Testis (tissue), 3 donors: ENCODE data around the gene ALK. TPM values are rescaled to one million over a fixed set of nuclear protein-coding genes. Genes with fewer than 3 reads are reported as not detected.

ENCODE experiments used
- DNase-seq: peaks from one replicate; pipeline ENCODE4 v3.0.0-alpha.2; 2019
- H3K27ac ChIP-seq, 2 donors: fragments of 200-600 bp; sonication (generic); one replicate each; pipeline ENCODE4 v1.5.1; 2019
- H3K27me3 ChIP-seq: fragments of 200-600 bp; sonication (generic); one replicate; pipeline ENCODE4 v1.5.1; 2019
- H3K36me3 ChIP-seq: fragments of 200-600 bp; sonication (generic); one replicate; pipeline ENCODE4 v1.5.1; 2017; ENCODE audit warnings: low read depth; ENCODE audit errors: missing control alignments
- H3K4me1 ChIP-seq: fragments of 200-600 bp; sonication (generic); one replicate; pipeline ENCODE4 v1.5.1; 2019
- H3K4me3 ChIP-seq, 2 donors: fragments of 200-600 bp; sonication (generic); one replicate each; pipeline ENCODE4 v1.5.1; 2017 to 2019
- H3K9me3 ChIP-seq: fragments of 200-600 bp; sonication (generic); one replicate; pipeline ENCODE4 v1.5.1; 2017
- POLR2A ChIP-seq: fragments of 450-650 bp; IDR thresholded peaks from one replicate; pipeline ENCODE4 v1.6.1; 2017; ENCODE audit warnings: antibody characterized with exemption, mild to moderate bottlenecking, moderate library complexity
- WGBS, 2 donors: methylation state at CpG; one replicate each; pipeline ENCODE4 v1.1.5; 2018; 5-methylcytosine and 5-hydroxymethylcytosine counted together
- intact Hi-C: fragments of 100-400 bp; cut with DNase I; formaldehyde crosslinking; loops from one replicate; pipeline ENCODE4 v1.15.1; 2023; ENCODE audit warnings: low total_unique reads
- polyA plus RNA-seq: library from polyadenylated mRNA; stranded (reverse); fragments of 350-450 nt; fragmentation: Illumina TruSeq; extraction: RNeasy Lipid Tissue Mini Kit (QIAGEN cat#74804); gene quantifications from one replicate; pipeline ENCODE4 v1.2.3, GENCODE V29; 2014; ENCODE audit warnings: low read depth, low replicate concordance; ENCODE audit not compliant: insufficient read depth
- total RNA-seq, 2 donors: library from RNA; depleted of rRNA; stranded (reverse); fragments of >200 nt; gene quantifications; one replicate each; pipeline ENCODE4 v1.2.3, GENCODE V29; 2016
- TF ChIP-seq, protein P1 (sequence below), 3 experiments: fragments of 450-650 bp in 2 of 3; fragments of 200-600 bp in 1 of 3; sonication (generic) in 1 of 3; IDR thresholded peaks; one replicate each; pipeline ENCODE4 v1.5.1; 2016 to 2019; ENCODE audit warnings: antibody characterized with exemption in 3 of 3, mild to moderate bottlenecking in 2 of 3, moderate library complexity in 1 of 3

Gene ALK
- total and polyA plus RNA-seq, 3 donors from 2014 or later, result 2.1 to 3.8 (median 3.8) TPM

DNA sequence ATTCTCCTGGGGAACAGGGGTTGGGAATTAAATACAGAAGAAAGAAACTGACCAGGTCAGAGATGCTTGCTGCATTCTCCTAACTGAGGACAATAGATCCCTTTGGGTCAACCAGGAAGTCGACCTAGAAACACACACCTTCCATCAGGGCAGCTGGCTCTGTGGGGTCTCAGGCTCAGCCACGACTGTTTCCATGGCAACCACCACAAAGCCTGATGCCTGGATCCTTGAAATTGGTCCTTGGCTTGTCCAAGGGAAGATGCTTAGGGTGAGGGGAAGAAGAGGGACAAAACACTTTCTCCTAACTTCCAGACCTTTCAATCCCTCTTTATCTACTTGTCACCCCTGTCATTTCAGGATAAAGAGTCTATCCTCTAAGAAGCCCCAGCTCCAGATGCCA is 194.4 kb downstream of the ALK start:
- Histone ChIP-seq H3K4me3 (no peak overlapping the region), H3K4me1 (no peaks in the 10 kb centered on the region), H3K27ac (no peak overlapping the region), H3K9me3 (no peaks in the 10 kb centered on the region), H3K27me3 (no peaks in the 10 kb centered on the region), H3K36me3 (no peaks in the 10 kb centered on the region)
- DNase-seq, result no peak
- WGBS, 2 donors, result 52 to 64% methylated on average over 2 of the region's 2 CpGs
- TF ChIP-seq, protein P1, sequence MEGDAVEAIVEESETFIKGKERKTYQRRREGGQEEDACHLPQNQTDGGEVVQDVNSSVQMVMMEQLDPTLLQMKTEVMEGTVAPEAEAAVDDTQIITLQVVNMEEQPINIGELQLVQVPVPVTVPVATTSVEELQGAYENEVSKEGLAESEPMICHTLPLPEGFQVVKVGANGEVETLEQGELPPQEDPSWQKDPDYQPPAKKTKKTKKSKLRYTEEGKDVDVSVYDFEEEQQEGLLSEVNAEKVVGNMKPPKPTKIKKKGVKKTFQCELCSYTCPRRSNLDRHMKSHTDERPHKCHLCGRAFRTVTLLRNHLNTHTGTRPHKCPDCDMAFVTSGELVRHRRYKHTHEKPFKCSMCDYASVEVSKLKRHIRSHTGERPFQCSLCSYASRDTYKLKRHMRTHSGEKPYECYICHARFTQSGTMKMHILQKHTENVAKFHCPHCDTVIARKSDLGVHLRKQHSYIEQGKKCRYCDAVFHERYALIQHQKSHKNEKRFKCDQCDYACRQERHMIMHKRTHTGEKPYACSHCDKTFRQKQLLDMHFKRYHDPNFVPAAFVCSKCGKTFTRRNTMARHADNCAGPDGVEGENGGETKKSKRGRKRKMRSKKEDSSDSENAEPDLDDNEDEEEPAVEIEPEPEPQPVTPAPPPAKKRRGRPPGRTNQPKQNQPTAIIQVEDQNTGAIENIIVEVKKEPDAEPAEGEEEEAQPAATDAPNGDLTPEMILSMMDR (IDR thresholded peaks at IDR 0.05), result no peak
- no peak for TF ChIP-seq POLR2A
- intact Hi-C loops, result no loop called here

DNA sequence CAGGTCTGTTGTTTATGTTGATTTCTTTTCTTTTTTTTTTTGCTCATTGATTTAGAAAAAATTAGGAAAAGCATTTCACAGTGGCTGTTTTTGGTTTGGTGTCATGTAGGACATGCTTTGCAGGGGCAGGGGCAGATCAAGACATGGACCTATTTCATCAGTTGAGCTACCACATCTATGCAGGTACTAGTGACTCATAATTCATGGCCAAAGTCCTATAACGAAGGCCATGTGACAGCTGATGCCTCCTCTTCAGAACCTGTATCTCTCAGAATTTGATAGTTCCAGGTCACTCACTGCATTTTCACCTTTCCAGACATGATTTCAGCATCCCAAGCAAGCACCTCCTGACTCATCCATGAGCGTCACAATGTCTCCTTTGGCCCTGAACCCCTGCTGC is 195.8 kb downstream of the ALK start:
- no peak overlapping the region for H3K27ac ChIP-seq
- intact Hi-C loops, result no loop called here
- no peak overlapping the region for H3K4me3 ChIP-seq
- H3K9me3 ChIP-seq, result no peaks in the 10 kb centered on the region
- no peaks in the 10 kb centered on the region for H3K36me3 ChIP-seq
- DNase-seq, result no peak
- no peaks in the 10 kb centered on the region for H3K4me1 ChIP-seq
- TF ChIP-seq, protein P1 (IDR thresholded peaks at IDR 0.05), result no peak
- no peak for TF ChIP-seq POLR2A
- 47 to 83% methylated on average over 1 to 2 of the region's 2 CpGs for WGBS, 2 donors
- H3K27me3 ChIP-seq, result no peaks in the 10 kb centered on the region

DNA sequence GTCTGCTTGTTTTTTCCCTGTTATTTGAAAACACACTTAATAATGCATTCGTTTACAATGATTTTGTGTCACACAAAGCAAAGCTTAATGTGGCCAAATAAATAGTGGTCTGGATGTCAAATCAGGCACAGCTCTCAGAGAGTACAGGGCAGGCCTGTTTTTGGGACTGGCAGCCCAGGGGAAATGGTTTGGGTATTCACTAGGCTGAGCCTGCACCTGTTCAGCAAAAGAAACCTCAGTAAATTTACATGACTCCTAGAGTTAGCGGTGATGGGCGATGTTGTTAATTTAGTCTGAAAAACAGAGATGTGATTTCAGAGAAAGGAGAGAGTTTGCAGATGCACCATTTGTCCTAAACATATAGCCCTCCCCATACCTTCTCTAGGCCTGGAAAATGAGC is 197.1 kb downstream of the ALK start:
- Histone ChIP-seq H3K27me3 (no peaks in the 10 kb centered on the region), H3K4me1 (no peaks in the 10 kb centered on the region), H3K36me3 (no peaks in the 10 kb centered on the region), H3K9me3 (no peaks in the 10 kb centered on the region), H3K4me3 (no peak overlapping the region), H3K27ac (no peak overlapping the region)
- DNase-seq, result no peak
- TF ChIP-seq, protein P1 (IDR thresholded peaks at IDR 0.05), result no peak
- no peak for TF ChIP-seq POLR2A
- 80 to 83% methylated on average over 3 of the region's 3 CpGs for WGBS, 2 donors
- intact Hi-C loops, result no loop called here

DNA sequence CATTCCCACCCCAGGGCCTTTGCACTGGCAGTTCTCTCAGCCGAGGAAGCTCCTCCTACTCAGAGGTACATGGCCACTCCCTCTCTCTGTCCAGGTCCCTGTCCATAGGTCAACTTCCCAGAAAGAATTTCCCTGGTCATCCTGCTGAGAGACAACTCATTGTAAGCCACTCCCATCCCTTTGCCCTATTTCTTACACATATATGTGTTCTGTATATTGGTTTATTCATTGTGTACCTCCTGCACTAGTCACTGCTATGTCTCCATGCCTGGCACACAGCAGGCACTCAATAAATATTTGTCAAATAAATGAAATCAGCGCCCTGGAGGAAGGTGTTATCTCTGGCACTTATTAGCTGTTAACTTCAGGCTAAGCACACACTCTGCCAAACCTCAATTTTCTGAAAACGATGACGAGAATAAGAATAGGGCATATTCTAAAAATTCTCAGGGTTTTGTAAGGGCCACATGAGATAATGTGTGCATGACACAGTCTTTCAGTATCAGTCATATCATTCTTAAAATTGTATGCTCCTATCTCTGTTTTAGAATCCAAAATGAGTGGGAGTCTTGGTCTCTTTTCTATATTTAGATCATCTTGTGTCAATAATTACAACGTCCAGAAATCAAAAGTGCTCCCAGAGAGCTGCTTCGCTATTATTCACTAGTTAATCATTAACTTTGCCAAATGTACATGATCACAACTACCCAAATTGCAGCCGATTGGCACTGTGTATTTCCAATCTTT is 198.0 kb downstream of the ALK start:
- no peak for DNase-seq
- no peaks in the 10 kb centered on the region for H3K4me1 ChIP-seq
- no peak overlapping the region for H3K27ac ChIP-seq
- H3K27me3 ChIP-seq, result no peaks in the 10 kb centered on the region
- no peak overlapping the region for H3K4me3 ChIP-seq
- no peaks in the 10 kb centered on the region for H3K9me3 ChIP-seq
- intact Hi-C loops, result no loop called here
- 55 to 65% methylated on average over 7 of the region's 7 CpGs for WGBS, 2 donors
- no peak for TF ChIP-seq POLR2A
- TF ChIP-seq, protein P1 (IDR thresholded peaks at IDR 0.05), result no peak
- no peaks in the 10 kb centered on the region for H3K36me3 ChIP-seq

DNA sequence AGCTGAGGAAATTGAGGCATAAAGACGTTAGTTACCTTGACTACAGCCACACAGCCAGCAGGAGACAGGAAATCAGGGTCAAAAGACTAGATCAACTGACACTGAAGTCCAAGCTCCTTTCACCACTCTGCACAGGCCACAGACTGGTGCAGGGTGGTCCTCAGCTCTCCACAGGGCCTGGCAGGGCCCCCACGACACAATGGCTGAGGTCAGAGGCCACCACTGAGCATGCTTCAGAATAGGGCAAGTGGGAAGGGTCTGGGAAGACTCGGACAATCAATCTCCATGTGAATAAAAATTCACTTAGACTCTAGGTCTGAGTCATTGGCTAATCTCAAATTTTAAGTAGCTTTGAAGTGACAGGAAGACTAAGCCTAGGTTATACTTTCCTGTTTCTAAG is 201.7 kb downstream of the ALK start:
- Histone ChIP-seq H3K4me1 (no peaks in the 10 kb centered on the region), H3K9me3 (no peaks in the 10 kb centered on the region), H3K4me3 (no peak overlapping the region), H3K36me3 (no peaks in the 10 kb centered on the region), H3K27me3 (no peaks in the 10 kb centered on the region), H3K27ac (no peak overlapping the region)
- WGBS, 2 donors, result 72 to 78% methylated on average over 3 of the region's 3 CpGs
- intact Hi-C loops, result no loop called here
- no peak for DNase-seq
- TF ChIP-seq, protein P1 (IDR thresholded peaks at IDR 0.05), result no peak
- no peak for TF ChIP-seq POLR2A
